Activated naive CD4-positive, alpha-beta T cell treated with anti-CD3 and anti-CD28 coated beads, Interleukin-2, amount 50 U/mL, for 24 hours (primary cell): ENCODE measurements around the gene CD34.

ENCODE experiments used
- H3K27ac Mint-ChIP-seq: one replicate; pipeline ENCODE4 v1.8.0; 2021; ENCODE audit warnings: mild to moderate bottlenecking, mixed read lengths
- H3K27me3 Mint-ChIP-seq: one replicate; pipeline ENCODE4 v1.8.0; 2021; ENCODE audit warnings: mixed read lengths
- H3K36me3 Mint-ChIP-seq: one replicate; pipeline ENCODE4 v1.8.0; 2021; ENCODE audit warnings: mixed read lengths
- H3K4me1 Mint-ChIP-seq: one replicate; pipeline ENCODE4 v1.8.0; 2021; ENCODE audit warnings: mixed read lengths
- H3K4me3 Mint-ChIP-seq: one replicate; pipeline ENCODE4 v1.8.0; 2021; ENCODE audit warnings: mild to moderate bottlenecking, mixed read lengths
- H3K9me3 Mint-ChIP-seq: one replicate; pipeline ENCODE4 v1.8.0; 2021; ENCODE audit warnings: mixed read lengths

Gene CD34

GRCh38 chr1:207876131-207876530, 34.8 kb downstream of the CD34 start:
- Mint-ChIP-seq H3K4me3 (no peak overlapping the region), H3K27ac (no peak overlapping the region), H3K9me3 (no peaks in the 10 kb centered on the region), H3K27me3 (no peaks in the 10 kb centered on the region), H3K36me3 (no peaks in the 10 kb centered on the region), H3K4me1 (peaks cover 60% of the 10 kb centered on the region)

- H3K36me3 Mint-ChIP-seq, result no peaks in the 10 kb centered on the region
- no peaks in the 10 kb centered on the region for H3K27me3 Mint-ChIP-seq
- no peak overlapping the region for H3K4me3 Mint-ChIP-seq
- no peaks in the 10 kb centered on the region for H3K9me3 Mint-ChIP-seq
- peaks cover 66% of the 10 kb centered on the region for H3K4me1 Mint-ChIP-seq
- H3K27ac Mint-ChIP-seq, result peak overlapping the region; percentile 6
These were observed 35.4 kb downstream of the CD34 start for GRCh38 chr1:207875532-207875931.

- no peaks in the 10 kb centered on the region for H3K9me3 Mint-ChIP-seq
- no peaks in the 10 kb centered on the region for H3K36me3 Mint-ChIP-seq
- peak overlapping the region; percentile 56 for H3K4me3 Mint-ChIP-seq
- peak overlapping the region; percentile 95 for H3K27ac Mint-ChIP-seq
- no peaks in the 10 kb centered on the region for H3K27me3 Mint-ChIP-seq
- peaks cover 72% of the 10 kb centered on the region for H3K4me1 Mint-ChIP-seq
These were observed 37.7 kb downstream of the CD34 start for GRCh38 chr1:207873055-207873890.

- Mint-ChIP-seq H3K4me3 (peak overlapping the region; percentile 56), H3K9me3 (no peaks in the 10 kb centered on the region), H3K36me3 (no peaks in the 10 kb centered on the region), H3K27ac (peak overlapping the region; percentile 95), H3K27me3 (no peaks in the 10 kb centered on the region), H3K4me1 (peaks cover 69% of the 10 kb centered on the region)
These were observed 38.3 kb downstream of the CD34 start for GRCh38 chr1:207872621-207873020.

- H3K9me3 Mint-ChIP-seq, result no peaks in the 10 kb centered on the region
- peak overlapping the region; percentile 27 for H3K4me3 Mint-ChIP-seq
- peaks cover 65% of the 10 kb centered on the region for H3K4me1 Mint-ChIP-seq
- peak overlapping the region; percentile 95 for H3K27ac Mint-ChIP-seq
- H3K27me3 Mint-ChIP-seq, result no peaks in the 10 kb centered on the region
- H3K36me3 Mint-ChIP-seq, result no peaks in the 10 kb centered on the region
These were observed 39.7 kb downstream of the CD34 start for GRCh38 chr1:207871117-207871649.

- peak overlapping the region; percentile 95 for H3K27ac Mint-ChIP-seq
- peak overlapping the region; percentile 88 for H3K4me3 Mint-ChIP-seq
- peaks cover 58% of the 10 kb centered on the region for H3K4me1 Mint-ChIP-seq
- no peaks in the 10 kb centered on the region for H3K27me3 Mint-ChIP-seq
- H3K36me3 Mint-ChIP-seq, result peaks cover 4% of the 10 kb centered on the region
- no peaks in the 10 kb centered on the region for H3K9me3 Mint-ChIP-seq
These were observed 40.5 kb downstream of the CD34 start for GRCh38 chr1:207870306-207871031.

- Mint-ChIP-seq H3K27ac (peak overlapping the region; percentile 95), H3K27me3 (no peaks in the 10 kb centered on the region)
These were observed 41.1 kb downstream of the CD34 start for GRCh38 chr1:207869859-207870258.

GRCh38 chr1:207868774-207869721, 41.9 kb downstream of the CD34 start:
- peaks cover 4% of the 10 kb centered on the region for H3K36me3 Mint-ChIP-seq
- H3K27me3 Mint-ChIP-seq, result no peaks in the 10 kb centered on the region
- H3K4me1 Mint-ChIP-seq, result peaks cover 47% of the 10 kb centered on the region
- peak overlapping the region; percentile 94 for H3K4me3 Mint-ChIP-seq
- no peaks in the 10 kb centered on the region for H3K9me3 Mint-ChIP-seq
- peak overlapping the region; percentile 96 for H3K27ac Mint-ChIP-seq

More at GRCh38 chr1:207869859-207870258, 41.1 kb downstream of the CD34 start:
- Mint-ChIP-seq H3K4me3 (peak overlapping the region; percentile 88), H3K9me3 (no peaks in the 10 kb centered on the region), H3K36me3 (peaks cover 4% of the 10 kb centered on the region), H3K4me1 (peaks cover 53% of the 10 kb centered on the region)

GRCh38 chr1:207868251-207868773, 42.6 kb downstream of the CD34 start:
- Mint-ChIP-seq H3K4me3 (peak overlapping the region; percentile 94), H3K9me3 (no peaks in the 10 kb centered on the region), H3K27ac (peak overlapping the region; percentile 95), H3K27me3 (no peaks in the 10 kb centered on the region), H3K36me3 (peaks cover 7% of the 10 kb centered on the region), H3K4me1 (peaks cover 40% of the 10 kb centered on the region)

- Mint-ChIP-seq H3K27ac (peak overlapping the region; percentile 95), H3K4me1 (peaks cover 31% of the 10 kb centered on the region), H3K9me3 (no peaks in the 10 kb centered on the region), H3K4me3 (peak overlapping the region; percentile 94), H3K36me3 (peaks cover 12% of the 10 kb centered on the region), H3K27me3 (no peaks in the 10 kb centered on the region)
These were observed 43.5 kb downstream of the CD34 start for GRCh38 chr1:207867136-207868109.

GRCh38 chr1:207866471-207867135, 44.3 kb downstream of the CD34 start:
- Mint-ChIP-seq H3K9me3 (no peaks in the 10 kb centered on the region), H3K4me1 (peaks cover 24% of the 10 kb centered on the region), H3K4me3 (peak overlapping the region; percentile 94), H3K36me3 (peaks cover 12% of the 10 kb centered on the region), H3K27me3 (no peaks in the 10 kb centered on the region), H3K27ac (peak overlapping the region; percentile 95)

- Mint-ChIP-seq H3K9me3 (no peaks in the 10 kb centered on the region), H3K27me3 (no peaks in the 10 kb centered on the region), H3K4me3 (peak overlapping the region; percentile 70), H3K36me3 (peaks cover 12% of the 10 kb centered on the region), H3K4me1 (no peaks in the 10 kb centered on the region), H3K27ac (peak overlapping the region; percentile 95)
These were observed 46.9 kb downstream of the CD34 start for GRCh38 chr1:207863893-207864535.

- Mint-ChIP-seq H3K9me3 (no peaks in the 10 kb centered on the region), H3K27me3 (no peaks in the 10 kb centered on the region), H3K36me3 (peaks cover 14% of the 10 kb centered on the region), H3K27ac (peak overlapping the region; percentile 95), H3K4me1 (peaks cover 3% of the 10 kb centered on the region), H3K4me3 (peak overlapping the region; percentile 46)
These were observed 48.6 kb downstream of the CD34 start for GRCh38 chr1:207862241-207862787.
